Measurements from ENCODE around the gene CCDC102A.

DNA sequence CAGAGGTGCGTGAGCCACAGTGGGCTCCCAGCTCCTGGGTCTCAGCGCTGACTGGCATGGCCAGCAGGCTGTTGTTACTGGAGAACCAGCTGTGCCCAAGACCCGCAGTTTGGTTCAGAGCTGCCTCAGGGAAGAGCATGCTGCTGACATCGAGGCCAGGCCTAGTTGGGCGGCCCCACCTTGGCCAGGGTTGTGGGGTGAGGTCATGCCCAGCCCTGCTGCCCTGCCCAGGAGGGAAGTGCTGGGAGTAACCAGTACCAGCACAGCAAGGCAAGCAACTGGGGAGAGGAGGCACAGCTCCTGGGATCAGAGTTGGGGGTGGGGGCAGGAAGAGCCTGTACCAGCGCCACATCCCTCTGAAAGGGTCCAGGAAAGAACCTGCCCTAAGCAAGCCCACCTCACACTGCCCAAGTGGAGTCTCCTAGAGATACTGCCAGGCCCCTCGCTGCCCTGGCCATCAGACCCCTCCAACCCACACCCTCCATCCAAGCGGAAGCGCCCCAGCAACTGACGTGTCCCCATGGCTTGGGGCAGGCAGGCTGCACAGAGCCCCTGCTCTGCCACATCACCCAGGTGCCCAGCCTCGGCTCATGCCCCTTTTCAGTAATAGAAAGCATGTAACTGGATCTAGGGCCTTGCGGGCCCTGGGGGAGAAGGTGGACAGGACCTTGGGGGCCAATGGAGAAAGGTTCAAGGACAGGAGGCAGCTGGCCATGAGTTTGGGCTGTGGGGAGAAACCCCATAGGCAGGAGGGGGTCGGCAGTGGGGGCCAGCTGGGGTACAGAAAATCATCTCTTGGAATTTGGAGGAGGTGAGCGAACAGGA is 51.1 kb downstream of the CCDC102A start:
- TF ChIP-seq, protein P1, sequence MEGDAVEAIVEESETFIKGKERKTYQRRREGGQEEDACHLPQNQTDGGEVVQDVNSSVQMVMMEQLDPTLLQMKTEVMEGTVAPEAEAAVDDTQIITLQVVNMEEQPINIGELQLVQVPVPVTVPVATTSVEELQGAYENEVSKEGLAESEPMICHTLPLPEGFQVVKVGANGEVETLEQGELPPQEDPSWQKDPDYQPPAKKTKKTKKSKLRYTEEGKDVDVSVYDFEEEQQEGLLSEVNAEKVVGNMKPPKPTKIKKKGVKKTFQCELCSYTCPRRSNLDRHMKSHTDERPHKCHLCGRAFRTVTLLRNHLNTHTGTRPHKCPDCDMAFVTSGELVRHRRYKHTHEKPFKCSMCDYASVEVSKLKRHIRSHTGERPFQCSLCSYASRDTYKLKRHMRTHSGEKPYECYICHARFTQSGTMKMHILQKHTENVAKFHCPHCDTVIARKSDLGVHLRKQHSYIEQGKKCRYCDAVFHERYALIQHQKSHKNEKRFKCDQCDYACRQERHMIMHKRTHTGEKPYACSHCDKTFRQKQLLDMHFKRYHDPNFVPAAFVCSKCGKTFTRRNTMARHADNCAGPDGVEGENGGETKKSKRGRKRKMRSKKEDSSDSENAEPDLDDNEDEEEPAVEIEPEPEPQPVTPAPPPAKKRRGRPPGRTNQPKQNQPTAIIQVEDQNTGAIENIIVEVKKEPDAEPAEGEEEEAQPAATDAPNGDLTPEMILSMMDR (IDR thresholded peaks at IDR 0.05): no peak
- TF ChIP-seq POLR2A (IDR thresholded peaks at IDR 0.05): no peak

Measured in uterus (tissue), 2 donors.